ENCODE measurements around the gene WDR82.

The WDR82 gene

DNA sequence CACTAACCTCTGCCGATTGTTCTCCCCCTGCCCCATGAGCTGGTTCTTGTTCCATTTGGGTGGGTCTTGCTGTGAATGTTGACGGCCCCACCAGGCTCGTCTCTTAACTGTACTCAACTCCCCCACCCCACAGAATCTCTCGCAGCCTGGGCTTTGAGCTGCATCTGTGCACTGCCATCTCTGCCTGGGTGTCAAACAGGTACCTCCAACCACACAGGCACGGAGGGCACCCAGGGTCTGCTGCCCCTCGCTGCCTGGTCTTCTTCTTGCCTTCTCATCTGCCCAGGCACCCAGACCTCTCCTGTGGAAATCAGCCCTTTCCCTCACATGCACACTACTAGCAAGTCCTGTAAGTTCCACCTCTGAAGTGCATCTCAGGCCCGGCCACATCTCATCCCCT lies 63.1 kb downstream of the WDR82 start:
- 94% methylated on average over 7 of the region's 7 CpGs for WGBS, 2 experiments
- Histone ChIP-seq H3K4me1 (ENCODE audit: control insufficient read depth, insufficient read depth, low read length) (no peaks in the 10 kb centered on the region), H3K27me3 (ENCODE audit: control insufficient read depth, insufficient read depth, low read length, poor library complexity, severe bottlenecking) (no peaks in the 10 kb centered on the region), H3K36me3 (ENCODE audit: control insufficient read depth, insufficient read depth, low read length) (peaks cover 40% of the 10 kb centered on the region), H3K27ac (ENCODE audit: insufficient read depth, low read depth, low read length, poor library complexity, severe bottlenecking) (no peak overlapping the region), H3K4me3 (ENCODE audit: insufficient read depth, low read depth, low read length) (no peak overlapping the region), H3K9me3 (ENCODE audit: control insufficient read depth, low read length) (no peaks in the 10 kb centered on the region)

DNA sequence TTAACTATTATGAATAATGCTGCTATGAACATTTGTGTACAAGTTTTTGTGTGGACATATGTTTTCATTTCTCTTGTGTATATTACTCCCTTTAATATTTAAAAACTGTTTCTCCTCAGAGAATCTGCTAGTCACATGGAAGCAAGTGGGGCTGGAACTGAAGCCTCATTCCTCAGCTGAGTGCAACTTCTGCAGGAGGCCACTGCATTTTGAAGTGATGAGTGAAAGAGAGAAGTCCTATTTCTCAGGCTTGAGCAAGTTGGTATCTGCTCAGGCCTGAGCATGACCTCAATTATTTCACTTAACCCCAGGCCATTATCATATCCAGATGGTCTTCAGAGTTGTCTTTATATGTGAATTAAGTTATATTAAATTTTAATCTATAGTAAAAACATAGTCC lies 64.5 kb downstream of the WDR82 start:
- Histone ChIP-seq H3K36me3 (ENCODE audit: control insufficient read depth, insufficient read depth, low read length) (peaks cover 53% of the 10 kb centered on the region), H3K9me3 (ENCODE audit: control insufficient read depth, low read length) (no peaks in the 10 kb centered on the region), H3K4me1 (ENCODE audit: control insufficient read depth, insufficient read depth, low read length) (no peaks in the 10 kb centered on the region), H3K4me3 (ENCODE audit: insufficient read depth, low read depth, low read length) (no peak overlapping the region), H3K27ac (ENCODE audit: insufficient read depth, low read depth, low read length, poor library complexity, severe bottlenecking) (no peak overlapping the region), H3K27me3 (ENCODE audit: control insufficient read depth, insufficient read depth, low read length, poor library complexity, severe bottlenecking) (no peaks in the 10 kb centered on the region)

DNA sequence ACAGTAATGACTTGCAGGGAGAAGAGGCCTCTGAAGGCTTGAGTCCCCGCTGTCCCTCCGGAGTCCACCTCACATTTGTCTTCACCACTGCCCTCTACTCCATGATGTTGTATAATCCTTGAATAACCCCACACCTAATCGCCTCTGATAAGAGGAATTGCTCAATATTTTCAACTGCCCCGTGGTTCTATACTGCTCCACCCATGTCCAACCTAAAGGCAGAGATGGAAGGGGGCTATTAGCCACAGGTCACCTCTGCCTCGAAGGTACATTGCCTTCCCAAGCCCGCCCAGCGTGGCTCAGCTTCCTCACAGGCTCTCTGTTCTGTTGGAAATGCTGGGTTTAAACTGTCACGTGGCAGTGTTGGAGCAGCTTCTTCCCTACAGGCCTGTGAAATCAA lies 65.4 kb downstream of the WDR82 start:
- Histone ChIP-seq H3K27ac (ENCODE audit: insufficient read depth, low read depth, low read length, poor library complexity, severe bottlenecking) (no peak overlapping the region), H3K4me1 (ENCODE audit: control insufficient read depth, insufficient read depth, low read length) (no peaks in the 10 kb centered on the region), H3K36me3 (ENCODE audit: control insufficient read depth, insufficient read depth, low read length) (peaks cover 62% of the 10 kb centered on the region), H3K4me3 (ENCODE audit: insufficient read depth, low read depth, low read length) (no peak overlapping the region), H3K27me3 (ENCODE audit: control insufficient read depth, insufficient read depth, low read length, poor library complexity, severe bottlenecking) (no peaks in the 10 kb centered on the region), H3K9me3 (ENCODE audit: control insufficient read depth, low read length) (no peaks in the 10 kb centered on the region)
- WGBS, 2 experiments = 86 to 90% methylated on average over 8 of the region's 8 CpGs

DNA sequence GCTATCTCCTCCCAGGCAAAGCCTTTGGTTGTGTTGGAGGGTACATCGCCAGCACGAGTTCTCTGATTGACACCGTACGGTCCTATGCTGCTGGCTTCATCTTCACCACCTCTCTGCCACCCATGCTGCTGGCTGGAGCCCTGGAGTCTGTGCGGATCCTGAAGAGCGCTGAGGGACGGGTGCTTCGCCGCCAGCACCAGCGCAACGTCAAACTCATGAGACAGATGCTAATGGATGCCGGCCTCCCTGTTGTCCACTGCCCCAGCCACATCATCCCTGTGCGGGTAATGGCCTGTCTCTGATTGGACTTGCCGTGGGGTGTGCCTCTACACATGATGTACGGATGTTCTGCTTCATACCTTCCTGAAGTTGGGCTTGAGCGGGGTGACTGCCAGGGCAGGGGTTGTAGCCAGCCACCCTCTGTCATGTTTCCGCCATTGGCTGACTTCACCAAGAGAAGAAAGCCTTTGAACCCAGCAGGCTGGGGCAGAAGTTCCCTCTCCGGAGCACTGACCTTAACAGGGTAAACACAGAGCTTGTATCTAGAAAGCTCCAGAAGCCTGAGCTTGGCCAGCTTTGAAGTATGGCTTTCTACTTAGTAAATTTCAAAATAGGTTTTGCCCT lies 67.1 kb downstream of the WDR82 start:
- WGBS, 2 experiments = 96 to 97% methylated on average over 18 of the region's 18 CpGs
- Histone ChIP-seq H3K36me3 (ENCODE audit: control insufficient read depth, insufficient read depth, low read length) (peaks cover 73% of the 10 kb centered on the region), H3K9me3 (ENCODE audit: control insufficient read depth, low read length) (no peaks in the 10 kb centered on the region), H3K27ac (ENCODE audit: insufficient read depth, low read depth, low read length, poor library complexity, severe bottlenecking) (no peak overlapping the region), H3K4me3 (ENCODE audit: insufficient read depth, low read depth, low read length) (no peak overlapping the region), H3K27me3 (ENCODE audit: control insufficient read depth, insufficient read depth, low read length, poor library complexity, severe bottlenecking) (no peaks in the 10 kb centered on the region), H3K4me1 (ENCODE audit: control insufficient read depth, insufficient read depth, low read length) (no peaks in the 10 kb centered on the region)

DNA sequence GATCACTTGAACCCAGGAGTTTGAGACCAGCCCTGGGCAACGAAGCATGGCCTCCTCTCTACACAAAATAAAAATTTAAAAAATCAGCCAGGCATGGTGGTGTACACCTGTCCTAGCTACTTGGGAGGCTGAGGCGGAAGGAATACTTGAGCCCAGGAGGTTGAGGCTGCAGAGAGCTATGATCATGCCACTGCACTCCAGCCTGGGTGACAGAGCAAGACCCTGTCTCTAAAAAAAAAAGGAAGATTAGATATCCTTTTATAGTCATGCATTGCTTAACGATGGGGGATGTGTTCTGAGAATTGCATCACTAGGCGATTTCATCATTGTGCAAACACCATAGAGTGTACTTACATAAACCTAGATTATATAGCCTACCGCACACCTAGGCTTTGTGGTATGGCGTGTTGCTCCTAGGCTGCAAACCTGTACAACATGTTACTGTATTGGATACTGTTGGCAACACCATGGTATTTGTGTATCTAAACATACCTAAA lies 67.9 kb downstream of the WDR82 start:
- no peak overlapping the region for H3K4me3 ChIP-seq (ENCODE audit: insufficient read depth, low read depth, low read length)
- 93 to 94% methylated on average over 5 to 6 of the region's 6 CpGs for WGBS, 2 experiments
- peaks cover 81% of the 10 kb centered on the region for H3K36me3 ChIP-seq (ENCODE audit: control insufficient read depth, insufficient read depth, low read length)
- no peaks in the 10 kb centered on the region for H3K9me3 ChIP-seq (ENCODE audit: control insufficient read depth, low read length)
- no peak overlapping the region for H3K27ac ChIP-seq (ENCODE audit: insufficient read depth, low read depth, low read length, poor library complexity, severe bottlenecking)
- no peaks in the 10 kb centered on the region for H3K27me3 ChIP-seq (ENCODE audit: control insufficient read depth, insufficient read depth, low read length, poor library complexity, severe bottlenecking)
- no peaks in the 10 kb centered on the region for H3K4me1 ChIP-seq (ENCODE audit: control insufficient read depth, insufficient read depth, low read length)

DNA sequence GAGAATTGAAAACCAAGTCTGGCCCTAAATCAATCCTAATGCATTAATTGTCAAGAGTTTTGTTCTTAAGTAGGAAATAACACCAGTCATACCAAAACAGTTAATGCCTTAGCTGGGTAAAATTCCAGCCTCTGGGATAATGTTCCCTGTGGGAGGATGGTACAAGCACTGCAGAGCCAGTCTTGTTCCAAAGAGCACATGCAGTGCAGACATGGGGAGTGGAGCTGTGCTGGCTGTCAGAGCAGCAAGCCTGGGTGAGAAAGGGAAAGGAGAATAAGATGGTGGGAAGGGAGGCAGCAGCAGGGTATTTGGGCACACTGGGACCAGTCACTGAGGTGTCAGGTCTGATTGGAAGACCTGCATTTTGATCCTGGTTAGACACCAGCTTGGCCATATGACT lies 68.4 kb downstream of the WDR82 start:
- Histone ChIP-seq H3K36me3 (ENCODE audit: control insufficient read depth, insufficient read depth, low read length) (peaks cover 84% of the 10 kb centered on the region), H3K27me3 (ENCODE audit: control insufficient read depth, insufficient read depth, low read length, poor library complexity, severe bottlenecking) (no peaks in the 10 kb centered on the region), H3K9me3 (ENCODE audit: control insufficient read depth, low read length) (no peaks in the 10 kb centered on the region), H3K27ac (ENCODE audit: insufficient read depth, low read depth, low read length, poor library complexity, severe bottlenecking) (no peak overlapping the region), H3K4me3 (ENCODE audit: insufficient read depth, low read depth, low read length) (no peak overlapping the region), H3K4me1 (ENCODE audit: control insufficient read depth, insufficient read depth, low read length) (no peaks in the 10 kb centered on the region)

DNA sequence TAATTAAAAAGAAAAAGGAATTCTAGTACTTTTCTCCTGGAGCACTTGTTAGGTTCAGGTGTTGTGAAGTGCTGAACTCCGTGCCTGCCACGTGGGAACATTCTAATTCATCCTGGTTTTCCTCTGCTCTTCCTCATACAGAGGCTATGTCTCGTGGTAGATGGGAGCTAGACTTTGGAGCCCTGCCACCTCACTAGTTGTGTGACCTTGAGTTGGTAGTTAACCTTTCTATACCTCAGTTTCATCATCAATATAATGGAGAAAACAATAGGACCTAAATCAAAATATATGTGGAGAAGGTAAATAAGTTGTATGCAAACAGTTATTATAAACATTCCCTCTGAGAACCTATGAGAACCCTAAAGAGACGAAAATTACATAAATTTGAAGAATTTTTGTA lies 69.9 kb downstream of the WDR82 start:
- Histone ChIP-seq H3K9me3 (ENCODE audit: control insufficient read depth, low read length) (no peaks in the 10 kb centered on the region), H3K27ac (ENCODE audit: insufficient read depth, low read depth, low read length, poor library complexity, severe bottlenecking) (no peak overlapping the region), H3K4me3 (ENCODE audit: insufficient read depth, low read depth, low read length) (no peak overlapping the region), H3K4me1 (ENCODE audit: control insufficient read depth, insufficient read depth, low read length) (no peaks in the 10 kb centered on the region), H3K36me3 (ENCODE audit: control insufficient read depth, insufficient read depth, low read length) (peaks cover 87% of the 10 kb centered on the region), H3K27me3 (ENCODE audit: control insufficient read depth, insufficient read depth, low read length, poor library complexity, severe bottlenecking) (no peaks in the 10 kb centered on the region)
- 88 to 91% methylated on average over 4 of the region's 4 CpGs for WGBS, 2 experiments

DNA sequence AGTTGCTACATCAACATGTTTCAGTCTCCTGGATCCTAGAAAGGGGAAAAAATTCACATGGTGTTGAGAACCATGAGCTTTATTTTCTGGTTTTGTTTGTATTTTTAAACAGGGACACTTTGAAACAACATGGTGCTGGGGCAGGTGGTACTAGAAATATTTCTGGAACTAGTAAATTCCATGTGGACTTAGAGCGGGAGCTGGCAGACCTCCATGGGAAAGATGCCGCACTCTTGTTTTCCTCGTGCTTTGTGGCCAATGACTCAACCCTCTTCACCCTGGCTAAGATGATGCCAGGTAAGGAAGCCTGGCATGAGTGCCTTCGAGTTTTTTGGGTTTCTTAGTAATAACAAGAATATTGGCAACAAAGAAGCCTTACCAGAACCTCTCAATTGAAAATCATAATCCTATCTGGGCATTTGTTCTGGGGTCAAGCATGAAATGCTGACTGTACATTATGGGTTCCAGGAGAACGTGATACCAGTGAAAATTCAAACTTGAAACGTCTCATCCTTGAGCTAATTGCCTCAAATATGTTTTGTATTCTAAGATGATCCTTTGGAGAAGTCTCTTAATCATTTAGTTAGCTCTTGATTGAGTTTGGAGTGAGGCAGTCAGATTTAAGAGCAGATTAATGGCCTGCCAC lies 72.6 kb downstream of the WDR82 start:
- no peak overlapping the region for H3K4me3 ChIP-seq (ENCODE audit: insufficient read depth, low read depth, low read length)
- H3K4me1 ChIP-seq (ENCODE audit: control insufficient read depth, insufficient read depth, low read length) = no peaks in the 10 kb centered on the region

More for the DNA sequence above, 72.6 kb downstream of the WDR82 start:
- 96 to 98% methylated on average over 6 of the region's 6 CpGs for WGBS, 2 experiments
- H3K36me3 ChIP-seq (ENCODE audit: control insufficient read depth, insufficient read depth, low read length) = peaks cover 88% of the 10 kb centered on the region
- no peak overlapping the region for H3K27ac ChIP-seq (ENCODE audit: insufficient read depth, low read depth, low read length, poor library complexity, severe bottlenecking)
- H3K27me3 ChIP-seq (ENCODE audit: control insufficient read depth, insufficient read depth, low read length, poor library complexity, severe bottlenecking) = no peaks in the 10 kb centered on the region
- H3K9me3 ChIP-seq (ENCODE audit: control insufficient read depth, low read length) = no peaks in the 10 kb centered on the region
